ENCODE measurements around the gene PRM2. TPM values are rescaled to one million over a fixed set of nuclear protein-coding genes. Genes with fewer than 3 reads are reported as not detected.

Gene PRM2
- total RNA-seq, 1 experiment from 2014 or later, result not detected

DNA sequence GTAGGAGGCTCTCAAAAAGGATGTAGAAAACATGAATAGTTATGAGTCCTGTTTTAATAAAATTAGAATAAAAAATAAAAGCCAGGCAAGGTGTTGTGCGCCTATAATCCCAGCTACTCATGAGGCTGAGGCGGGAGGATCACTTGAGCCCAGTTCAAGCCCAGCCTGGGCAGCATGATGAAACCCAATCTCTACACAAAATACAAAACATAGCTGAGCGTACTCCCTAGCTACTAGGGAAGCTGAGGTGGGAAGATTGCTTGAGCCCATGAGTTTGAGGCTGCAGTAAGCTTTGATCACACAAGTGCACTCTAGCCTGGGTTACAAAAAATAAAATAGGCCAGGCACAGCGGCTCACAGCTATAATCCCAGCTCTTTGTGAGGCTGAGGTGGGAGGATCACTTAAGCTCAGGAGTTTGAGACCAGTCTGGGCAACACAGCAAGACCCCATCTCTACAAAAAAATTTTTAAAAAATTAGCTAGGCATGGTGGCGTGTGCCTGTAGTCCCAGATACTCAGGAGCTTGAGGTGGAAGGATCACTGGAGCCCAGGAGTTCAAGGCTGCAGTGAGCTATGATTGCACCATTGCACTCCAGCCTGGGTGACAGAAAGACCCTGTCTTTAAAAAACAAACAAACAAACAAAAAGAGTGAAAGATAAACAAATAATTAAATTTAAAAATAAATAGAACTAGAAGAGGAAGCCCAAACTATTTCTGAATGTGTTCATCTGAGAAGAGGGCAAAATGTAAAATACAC lies 22.0 kb upstream of the PRM2 start:
- Histone ChIP-seq H2BK12ac (ENCODE audit: insufficient read length, low read depth, low read length) (no peak overlapping the region), H2BK5ac (ENCODE audit: insufficient read length, low read length) (no peak overlapping the region), H3K14ac (ENCODE audit: insufficient read depth, low read length) (no peak overlapping the region), H3K79me1 (ENCODE audit: insufficient read depth, low read depth, low read length, poor library complexity, severe bottlenecking) (no peaks in the 10 kb centered on the region), H4K5ac (ENCODE audit: insufficient read length, low read depth, low read length) (no peak overlapping the region), H2AFZ (ENCODE audit: low read length) (no peak overlapping the region), H2AK5ac (ENCODE audit: insufficient read length, low read length) (no peak overlapping the region), H3K9me3 (ENCODE audit: control insufficient read depth, low read depth, low read length) (no peaks in the 10 kb centered on the region), H3K18ac (ENCODE audit: insufficient read length, low read depth, low read length) (no peak overlapping the region), H4K20me1 (ENCODE audit: control insufficient read depth, insufficient read depth, insufficient read length) (no peaks in the 10 kb centered on the region), H3K4me2 (ENCODE audit: insufficient read depth, insufficient read length, low read length) (no peak overlapping the region), H3K56ac (ENCODE audit: insufficient read length, low read depth, low read length) (no peak overlapping the region), H2BK120ac (ENCODE audit: low read depth, low read length, poor library complexity, severe bottlenecking) (no peak overlapping the region), H3K4me1 (ENCODE audit: insufficient read depth, low read length) (peaks cover 3% of the 10 kb centered on the region; the same call in 1 of the 2 replicates), H3K27me3 (ENCODE audit: insufficient read depth, low read length) (no peaks in the 10 kb centered on the region), H3T11ph (ENCODE audit: low read length) (no peak overlapping the region), H4K8ac (replicated peaks; ENCODE audit: insufficient read length, low read depth, low read length) (no peak overlapping the region), H4K91ac (ENCODE audit: insufficient read length, low read depth, low read length) (no peak overlapping the region), H3K27ac (ENCODE audit: insufficient read length, low read depth, low read length) (no peak overlapping the region), H2BK20ac (ENCODE audit: low read depth, low read length, poor library complexity, severe bottlenecking) (no peak overlapping the region), H3K79me2 (ENCODE audit: insufficient read depth, low read length) (no peaks in the 10 kb centered on the region), H2BK15ac (ENCODE audit: low read depth, low read length) (no peak overlapping the region), H3K9ac (ENCODE audit: extremely low read depth, insufficient read length, low read length) (no peak overlapping the region), H3K4ac (ENCODE audit: low read depth, low read length) (no peak overlapping the region), H3K23ac (ENCODE audit: insufficient read length, low read depth, low read length) (no peak overlapping the region), H3K23me2 (ENCODE audit: insufficient read length, low read depth, low read length, poor library complexity, severe bottlenecking) (no peaks in the 10 kb centered on the region)
- Mint-ChIP-seq H3K4me3 (no peak overlapping the region), H3K4me1 (peaks cover 17 to 23% of the 10 kb centered on the region in 2 experiments), H3K36me3 (ENCODE audit: insufficient read depth in 1 of 3, low read depth in 3 of 3) (no peaks in the 10 kb centered on the region), H3K27me3 (ENCODE audit: low read depth) (no peaks in the 10 kb centered on the region), H3K9me3 (no peaks in the 10 kb centered on the region), H3K27ac (peak overlapping the region in 1 of 3 experiments; percentile 18; a peak in 1 of 7 replicates)
- no CpG with 5 or more reads among the region's 5 CpGs for WGBS (ENCODE audit: extremely low coverage, insufficient read length, low lambda C conversion rate)
- TF ChIP-seq, protein P1, sequence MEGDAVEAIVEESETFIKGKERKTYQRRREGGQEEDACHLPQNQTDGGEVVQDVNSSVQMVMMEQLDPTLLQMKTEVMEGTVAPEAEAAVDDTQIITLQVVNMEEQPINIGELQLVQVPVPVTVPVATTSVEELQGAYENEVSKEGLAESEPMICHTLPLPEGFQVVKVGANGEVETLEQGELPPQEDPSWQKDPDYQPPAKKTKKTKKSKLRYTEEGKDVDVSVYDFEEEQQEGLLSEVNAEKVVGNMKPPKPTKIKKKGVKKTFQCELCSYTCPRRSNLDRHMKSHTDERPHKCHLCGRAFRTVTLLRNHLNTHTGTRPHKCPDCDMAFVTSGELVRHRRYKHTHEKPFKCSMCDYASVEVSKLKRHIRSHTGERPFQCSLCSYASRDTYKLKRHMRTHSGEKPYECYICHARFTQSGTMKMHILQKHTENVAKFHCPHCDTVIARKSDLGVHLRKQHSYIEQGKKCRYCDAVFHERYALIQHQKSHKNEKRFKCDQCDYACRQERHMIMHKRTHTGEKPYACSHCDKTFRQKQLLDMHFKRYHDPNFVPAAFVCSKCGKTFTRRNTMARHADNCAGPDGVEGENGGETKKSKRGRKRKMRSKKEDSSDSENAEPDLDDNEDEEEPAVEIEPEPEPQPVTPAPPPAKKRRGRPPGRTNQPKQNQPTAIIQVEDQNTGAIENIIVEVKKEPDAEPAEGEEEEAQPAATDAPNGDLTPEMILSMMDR (conservative IDR thresholded peaks at IDR 0.05), result no peak
- no peak for DNase-seq

All from H9 (cell line).